ENCODE results near the gene PYGM. TPM values are rescaled to one million over a fixed set of nuclear protein-coding genes. Genes with fewer than 3 reads are reported as not detected.
A peak's percentile ranks its signal among the peaks of the same experiment; 100 is the strongest.

The PYGM gene
- polyA plus RNA-seq (2011; rRNA removed) (0.14 and 0.20 TPM in 2 replicates), polyA minus RNA-seq (2011; rRNA and poly(A)+ RNA removed) (1.1 TPM in 2 replicates)

DNA sequence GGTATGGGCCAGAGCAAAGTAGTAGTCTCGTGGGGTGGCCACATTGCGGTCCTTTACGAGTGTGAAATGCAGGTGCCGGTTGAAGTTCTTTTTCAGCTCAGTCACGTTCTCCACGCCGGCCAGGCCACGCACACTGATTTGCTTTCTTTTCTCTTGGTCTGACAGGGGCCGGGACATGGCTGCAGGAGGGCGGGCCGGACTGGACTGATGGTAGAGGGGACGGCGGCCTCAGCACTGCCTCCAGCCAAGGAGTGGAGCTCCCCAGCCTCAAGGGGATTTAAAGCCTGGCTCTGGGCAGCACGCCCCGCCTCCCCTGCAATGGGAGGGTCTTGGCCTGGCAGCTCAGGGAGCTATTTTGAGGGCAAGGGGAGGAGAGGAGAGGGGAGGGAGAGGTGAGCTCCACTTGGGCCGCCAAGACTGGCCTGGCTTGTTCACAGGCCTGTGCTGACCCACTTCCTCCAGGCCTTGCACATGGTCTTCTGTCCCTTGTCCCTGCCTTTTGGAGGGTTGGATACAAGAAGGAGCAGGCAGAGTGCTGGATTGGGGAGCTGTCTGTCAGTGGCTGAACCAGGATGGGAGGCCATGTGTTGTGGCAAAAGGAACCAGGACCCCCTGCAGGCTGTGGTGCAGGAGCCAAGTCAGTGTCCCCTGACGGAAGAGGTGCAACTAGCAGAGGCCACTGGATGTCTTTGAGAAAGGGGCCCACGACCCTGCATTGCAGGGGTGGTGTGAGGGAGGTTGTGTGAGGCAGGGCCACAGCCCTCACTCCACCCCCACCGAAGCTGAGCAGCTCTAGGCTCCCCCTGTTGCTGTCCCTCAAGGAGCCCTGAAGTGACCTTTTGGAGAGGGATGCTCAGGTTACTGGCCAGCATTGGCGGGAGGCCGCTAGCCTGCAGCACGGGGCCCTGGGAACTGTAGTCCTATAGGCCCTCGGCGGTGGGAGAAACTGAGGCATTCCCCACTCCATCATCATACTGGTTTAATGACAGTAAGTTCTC, at the start of gene PYGM:
Gene PYGM (minus strand): TSS at position 253 of the 998 bp plus-strand sequence. CDS start 76 bp downstream, at position 177.
- ChIA-PET CTCF (interaction anchor here (0.6 to 1.3 kb wide), 3 partner anchors 15 to 71 kb away, joined by 3 to 4 read pairs (median 3); no protein-coding TSS in a partner anchor), POLR2A (interaction anchor here (0.6 to 2.3 kb wide), 4 partner anchors 11 to 66 kb away, joined by 3 to 11 read pairs (median 5); partner anchors contain the start of gene SF1)
- H3K4me3 ChIP-seq (ENCODE audit: low read depth, low read length), result no peak within 1 kb of the TSS

DNA sequence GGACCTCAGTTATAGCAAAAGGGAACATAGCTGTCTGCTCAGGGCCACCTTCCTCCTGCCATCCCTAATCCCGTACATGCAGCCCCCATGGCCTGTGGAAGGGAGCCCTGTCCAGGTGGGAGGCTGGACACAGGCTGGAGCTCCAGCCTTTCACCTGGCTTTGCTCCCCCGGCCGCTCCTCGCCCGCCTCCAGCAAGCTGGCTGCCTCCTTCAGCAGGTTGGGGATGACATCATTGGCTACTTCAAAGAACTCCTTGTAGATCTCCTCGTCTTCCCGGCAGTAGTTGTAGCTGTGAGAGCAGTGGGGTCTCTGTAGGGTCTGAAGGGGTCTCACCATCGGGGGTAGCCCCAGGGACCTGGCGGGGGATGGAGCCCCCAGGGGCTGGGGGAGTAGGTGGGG, 45.7 kb upstream of the PYGM start:
- Histone ChIP-seq H3K27me3 (ENCODE audit: control insufficient read depth, insufficient read depth, low read length) (no peaks in the 10 kb centered on the region), H3K4me3 (ENCODE audit: low read depth, low read length) (no peak overlapping the region), H3K9me3 (ENCODE audit: control insufficient read depth, insufficient read depth, low read length) (no peaks in the 10 kb centered on the region), H3K27ac (ENCODE audit: low read depth, low read length) (no peak overlapping the region)
- ChIA-PET POLR2A (no interaction called here), CTCF (no interaction called here)
- TF ChIP-seq, protein P1, sequence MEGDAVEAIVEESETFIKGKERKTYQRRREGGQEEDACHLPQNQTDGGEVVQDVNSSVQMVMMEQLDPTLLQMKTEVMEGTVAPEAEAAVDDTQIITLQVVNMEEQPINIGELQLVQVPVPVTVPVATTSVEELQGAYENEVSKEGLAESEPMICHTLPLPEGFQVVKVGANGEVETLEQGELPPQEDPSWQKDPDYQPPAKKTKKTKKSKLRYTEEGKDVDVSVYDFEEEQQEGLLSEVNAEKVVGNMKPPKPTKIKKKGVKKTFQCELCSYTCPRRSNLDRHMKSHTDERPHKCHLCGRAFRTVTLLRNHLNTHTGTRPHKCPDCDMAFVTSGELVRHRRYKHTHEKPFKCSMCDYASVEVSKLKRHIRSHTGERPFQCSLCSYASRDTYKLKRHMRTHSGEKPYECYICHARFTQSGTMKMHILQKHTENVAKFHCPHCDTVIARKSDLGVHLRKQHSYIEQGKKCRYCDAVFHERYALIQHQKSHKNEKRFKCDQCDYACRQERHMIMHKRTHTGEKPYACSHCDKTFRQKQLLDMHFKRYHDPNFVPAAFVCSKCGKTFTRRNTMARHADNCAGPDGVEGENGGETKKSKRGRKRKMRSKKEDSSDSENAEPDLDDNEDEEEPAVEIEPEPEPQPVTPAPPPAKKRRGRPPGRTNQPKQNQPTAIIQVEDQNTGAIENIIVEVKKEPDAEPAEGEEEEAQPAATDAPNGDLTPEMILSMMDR (IDR thresholded peaks at IDR 0.05; ENCODE audit: low read depth, low read length), result no peak
- no peak for DNase-seq (ENCODE audit: low read depth, low spot score)

More for the DNA sequence above, at the start of gene PYGM:
- H3K27ac ChIP-seq (ENCODE audit: low read depth, low read length), result peak within 1 kb of the TSS; percentile 21
- H3K27me3 ChIP-seq (ENCODE audit: control insufficient read depth, insufficient read depth, low read length), result no peaks in the 10 kb centered on the region
- no peak for DNase-seq (ENCODE audit: low read depth, low spot score)
- no peaks in the 10 kb centered on the region for H3K9me3 ChIP-seq (ENCODE audit: control insufficient read depth, insufficient read depth, low read length)
- TF ChIP-seq, protein P1 (IDR thresholded peaks at IDR 0.05; ENCODE audit: low read depth, low read length), result no peak

DNA sequence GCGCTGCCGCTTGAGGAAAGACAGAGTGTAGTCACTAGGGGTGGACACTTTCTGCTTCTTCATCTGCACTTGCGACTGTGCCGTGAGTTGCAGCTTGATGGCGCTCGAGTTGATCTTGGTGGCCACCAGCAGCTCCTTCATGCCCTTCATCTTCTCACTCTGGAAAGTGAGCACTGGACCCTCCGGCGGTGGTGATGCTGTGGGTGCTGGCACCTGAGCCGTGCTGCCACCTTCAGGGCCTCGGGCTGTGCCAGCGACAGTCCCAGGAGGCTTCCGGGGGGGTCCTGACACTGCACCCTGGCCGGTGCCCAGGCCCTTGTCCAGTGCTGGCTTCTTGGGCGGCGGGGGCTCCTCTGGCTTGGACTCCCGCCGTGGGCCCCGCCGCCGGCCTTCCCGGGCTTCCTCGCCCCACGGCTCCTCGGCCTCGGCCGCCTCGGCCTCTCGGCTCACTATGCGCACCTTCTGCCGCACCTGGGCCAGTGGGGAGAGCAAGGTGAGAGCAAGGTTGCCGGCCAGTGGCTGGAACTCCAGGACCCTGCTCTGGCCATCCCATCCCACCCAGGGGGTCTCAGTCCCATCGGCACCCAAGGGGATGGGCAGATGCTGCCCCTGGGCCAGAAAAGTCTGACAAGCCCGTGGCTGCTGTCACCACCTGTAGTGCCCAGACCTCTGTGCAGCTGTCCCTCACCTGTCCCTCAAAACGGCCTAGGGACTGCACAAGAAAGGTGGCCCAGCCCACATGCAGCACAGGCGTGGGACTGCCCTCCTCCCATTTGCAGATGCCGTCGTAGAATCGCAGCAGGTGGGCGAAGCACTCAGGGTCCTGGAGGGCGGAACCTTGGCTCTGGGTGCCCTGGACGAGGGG, 44.8 kb upstream of the PYGM start:
- POLR2A ChIA-PET, result no interaction called here

DNA sequence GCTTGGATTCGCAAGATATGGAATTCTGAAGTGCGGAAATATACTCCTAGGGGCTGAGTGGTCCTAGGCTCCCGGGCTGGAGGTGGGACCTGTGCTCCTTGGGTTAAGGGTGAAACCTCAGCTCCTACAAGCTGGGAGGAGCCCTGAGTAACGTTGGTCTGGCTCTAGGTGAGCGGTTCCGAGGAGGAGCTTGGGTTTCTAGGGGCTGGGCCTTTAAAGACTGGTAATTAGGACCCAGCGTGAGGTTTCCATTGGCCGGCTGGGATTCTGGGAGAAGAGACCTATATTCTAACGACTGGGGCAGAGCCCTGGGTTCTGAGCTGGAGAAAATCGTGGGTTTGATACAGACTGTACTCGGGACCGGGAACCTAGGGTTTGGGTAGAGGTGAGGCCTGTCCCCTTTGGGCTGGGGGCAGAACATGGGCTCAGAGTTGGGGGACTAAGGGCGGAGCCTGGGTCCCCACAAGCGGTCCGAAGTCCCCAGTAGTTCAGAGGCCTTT, 44.1 kb upstream of the PYGM start:
- Histone ChIP-seq H3K27me3 (ENCODE audit: control insufficient read depth, insufficient read depth, low read length) (no peaks in the 10 kb centered on the region), H3K4me3 (ENCODE audit: low read depth, low read length) (peak overlapping the region; percentile 75), H3K9me3 (ENCODE audit: control insufficient read depth, insufficient read depth, low read length) (no peaks in the 10 kb centered on the region), H3K27ac (ENCODE audit: low read depth, low read length) (peak overlapping the region; percentile 82)
- ChIA-PET CTCF (interaction anchor here (1.1 kb wide), 1 partner anchor 210 kb away, joined by 4 read pairs; the partner anchor contains the start of gene ARL2), POLR2A (no interaction called here)
- no peak for DNase-seq (ENCODE audit: low read depth, low spot score)
- TF ChIP-seq, protein P1 (IDR thresholded peaks at IDR 0.05; ENCODE audit: low read depth, low read length), result no peak

More for the DNA sequence above, 44.8 kb upstream of the PYGM start:
- TF ChIP-seq, protein P1 (IDR thresholded peaks at IDR 0.05; ENCODE audit: low read depth, low read length), result 0 out of 2 replicates have a peak, but pooled peaks have one; percentile 4
- CTCF ChIA-PET, result interaction anchor here (1.1 kb wide), 1 partner anchor 210 kb away, joined by 4 read pairs; the partner anchor contains the start of gene ARL2
- Histone ChIP-seq H3K4me3 (ENCODE audit: low read depth, low read length) (no peak overlapping the region), H3K27me3 (ENCODE audit: control insufficient read depth, insufficient read depth, low read length) (no peaks in the 10 kb centered on the region), H3K9me3 (ENCODE audit: control insufficient read depth, insufficient read depth, low read length) (no peaks in the 10 kb centered on the region), H3K27ac (ENCODE audit: low read depth, low read length) (no peak overlapping the region)
- DNase-seq (ENCODE audit: low read depth, low spot score), result no peak
